Measurements from ENCODE around the gene ENDOU. TPM values are rescaled to one million over a fixed set of nuclear protein-coding genes. Genes with fewer than 3 reads are reported as not detected.
A peak's percentile ranks its signal among the peaks of the same experiment; 100 is the strongest.

ENDOU gene
- total RNA-seq, 1 experiment from 2014 or later: not detected

DNA sequence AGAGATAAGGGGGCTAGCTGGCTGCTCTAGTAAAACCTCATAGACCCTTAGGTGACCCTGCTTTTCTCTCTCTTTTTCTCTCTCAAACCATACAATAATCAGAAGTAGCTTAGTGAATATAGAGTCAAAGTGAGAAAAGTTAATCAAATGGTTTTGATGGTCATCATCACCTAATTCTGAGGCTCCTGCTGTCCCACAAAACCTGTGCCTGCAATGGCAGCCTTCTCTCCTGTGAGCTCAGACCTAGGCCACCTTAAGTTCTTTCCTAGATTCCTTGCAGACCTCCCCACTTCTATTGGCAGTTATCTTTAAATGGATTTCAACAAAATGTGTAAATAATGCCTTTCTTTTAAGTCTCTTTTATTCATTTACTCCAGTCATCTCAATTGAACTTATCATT is 17.9 kb downstream of the ENDOU start:
- BruUV-seq (replicated peaks): no TSS peak
- Histone ChIP-seq H3K27me3 (ENCODE audit: control insufficient read depth, insufficient read depth, low read length) (no peaks in the 10 kb centered on the region), H3K4me3 (ENCODE audit: low read depth in 2 of 2, low read length in 2 of 2) (no peak overlapping the region), H3K27ac (ENCODE audit: low read length) (no peak overlapping the region; the same call in 1 of the 2 replicates), H3K4me1 (ENCODE audit: control insufficient read depth, insufficient read depth, low read length) (peaks cover 16% of the 10 kb centered on the region), H3K36me3 (ENCODE audit: control insufficient read depth, insufficient read depth, low read length) (no peaks in the 10 kb centered on the region; the same call in 1 of the 2 replicates), H3K9me3 (ENCODE audit: control insufficient read depth, insufficient read depth, low read depth, low read length) (no peaks in the 10 kb centered on the region)
- CTCF ChIA-PET: interaction anchor here (0.8 kb wide), 1 partner anchor 73 kb away, joined by 4 read pairs; no protein-coding TSS in a partner anchor
- ATAC-seq: no peak
- in situ Hi-C loops (cut with HindIII; ENCODE audit: low pct_unique_long_range_greater_than_20kb, low sequenced_read_pairs): no loop called here
- POLR2A ChIA-PET: interaction anchor here (0.6 kb wide), 1 partner anchor 96 kb away, joined by 3 read pairs; no protein-coding TSS in a partner anchor
- intact Hi-C loops (cut with micrococcal nuclease; ENCODE audit: unreplicated experiment): no loop called here
- DNase-seq (ENCODE audit: low read depth, low spot score): no peak
- TF ChIP-seq, protein P1, sequence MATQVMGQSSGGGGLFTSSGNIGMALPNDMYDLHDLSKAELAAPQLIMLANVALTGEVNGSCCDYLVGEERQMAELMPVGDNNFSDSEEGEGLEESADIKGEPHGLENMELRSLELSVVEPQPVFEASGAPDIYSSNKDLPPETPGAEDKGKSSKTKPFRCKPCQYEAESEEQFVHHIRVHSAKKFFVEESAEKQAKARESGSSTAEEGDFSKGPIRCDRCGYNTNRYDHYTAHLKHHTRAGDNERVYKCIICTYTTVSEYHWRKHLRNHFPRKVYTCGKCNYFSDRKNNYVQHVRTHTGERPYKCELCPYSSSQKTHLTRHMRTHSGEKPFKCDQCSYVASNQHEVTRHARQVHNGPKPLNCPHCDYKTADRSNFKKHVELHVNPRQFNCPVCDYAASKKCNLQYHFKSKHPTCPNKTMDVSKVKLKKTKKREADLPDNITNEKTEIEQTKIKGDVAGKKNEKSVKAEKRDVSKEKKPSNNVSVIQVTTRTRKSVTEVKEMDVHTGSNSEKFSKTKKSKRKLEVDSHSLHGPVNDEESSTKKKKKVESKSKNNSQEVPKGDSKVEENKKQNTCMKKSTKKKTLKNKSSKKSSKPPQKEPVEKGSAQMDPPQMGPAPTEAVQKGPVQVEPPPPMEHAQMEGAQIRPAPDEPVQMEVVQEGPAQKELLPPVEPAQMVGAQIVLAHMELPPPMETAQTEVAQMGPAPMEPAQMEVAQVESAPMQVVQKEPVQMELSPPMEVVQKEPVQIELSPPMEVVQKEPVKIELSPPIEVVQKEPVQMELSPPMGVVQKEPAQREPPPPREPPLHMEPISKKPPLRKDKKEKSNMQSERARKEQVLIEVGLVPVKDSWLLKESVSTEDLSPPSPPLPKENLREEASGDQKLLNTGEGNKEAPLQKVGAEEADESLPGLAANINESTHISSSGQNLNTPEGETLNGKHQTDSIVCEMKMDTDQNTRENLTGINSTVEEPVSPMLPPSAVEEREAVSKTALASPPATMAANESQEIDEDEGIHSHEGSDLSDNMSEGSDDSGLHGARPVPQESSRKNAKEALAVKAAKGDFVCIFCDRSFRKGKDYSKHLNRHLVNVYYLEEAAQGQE (IDR thresholded peaks at IDR 0.05; ENCODE audit: insufficient read depth in 1 of 2, low read depth in 2 of 2, low read length in 1 of 2): no peak
- TF ChIP-seq, protein P2, sequence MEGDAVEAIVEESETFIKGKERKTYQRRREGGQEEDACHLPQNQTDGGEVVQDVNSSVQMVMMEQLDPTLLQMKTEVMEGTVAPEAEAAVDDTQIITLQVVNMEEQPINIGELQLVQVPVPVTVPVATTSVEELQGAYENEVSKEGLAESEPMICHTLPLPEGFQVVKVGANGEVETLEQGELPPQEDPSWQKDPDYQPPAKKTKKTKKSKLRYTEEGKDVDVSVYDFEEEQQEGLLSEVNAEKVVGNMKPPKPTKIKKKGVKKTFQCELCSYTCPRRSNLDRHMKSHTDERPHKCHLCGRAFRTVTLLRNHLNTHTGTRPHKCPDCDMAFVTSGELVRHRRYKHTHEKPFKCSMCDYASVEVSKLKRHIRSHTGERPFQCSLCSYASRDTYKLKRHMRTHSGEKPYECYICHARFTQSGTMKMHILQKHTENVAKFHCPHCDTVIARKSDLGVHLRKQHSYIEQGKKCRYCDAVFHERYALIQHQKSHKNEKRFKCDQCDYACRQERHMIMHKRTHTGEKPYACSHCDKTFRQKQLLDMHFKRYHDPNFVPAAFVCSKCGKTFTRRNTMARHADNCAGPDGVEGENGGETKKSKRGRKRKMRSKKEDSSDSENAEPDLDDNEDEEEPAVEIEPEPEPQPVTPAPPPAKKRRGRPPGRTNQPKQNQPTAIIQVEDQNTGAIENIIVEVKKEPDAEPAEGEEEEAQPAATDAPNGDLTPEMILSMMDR (IDR thresholded peaks at IDR 0.05): no peak
- TF ChIP-seq TCF7L2 (IDR thresholded peaks at IDR 0.05; ENCODE audit: low read depth, low read length) (no peak), SIN3A (IDR thresholded peaks at IDR 0.05; ENCODE audit: borderline replicate concordance, insufficient read depth, low read depth, low read length) (no peak), POLR2AphosphoS5 (IDR thresholded peaks at IDR 0.05; ENCODE audit: low read depth, low read length) (no peak)

DNA sequence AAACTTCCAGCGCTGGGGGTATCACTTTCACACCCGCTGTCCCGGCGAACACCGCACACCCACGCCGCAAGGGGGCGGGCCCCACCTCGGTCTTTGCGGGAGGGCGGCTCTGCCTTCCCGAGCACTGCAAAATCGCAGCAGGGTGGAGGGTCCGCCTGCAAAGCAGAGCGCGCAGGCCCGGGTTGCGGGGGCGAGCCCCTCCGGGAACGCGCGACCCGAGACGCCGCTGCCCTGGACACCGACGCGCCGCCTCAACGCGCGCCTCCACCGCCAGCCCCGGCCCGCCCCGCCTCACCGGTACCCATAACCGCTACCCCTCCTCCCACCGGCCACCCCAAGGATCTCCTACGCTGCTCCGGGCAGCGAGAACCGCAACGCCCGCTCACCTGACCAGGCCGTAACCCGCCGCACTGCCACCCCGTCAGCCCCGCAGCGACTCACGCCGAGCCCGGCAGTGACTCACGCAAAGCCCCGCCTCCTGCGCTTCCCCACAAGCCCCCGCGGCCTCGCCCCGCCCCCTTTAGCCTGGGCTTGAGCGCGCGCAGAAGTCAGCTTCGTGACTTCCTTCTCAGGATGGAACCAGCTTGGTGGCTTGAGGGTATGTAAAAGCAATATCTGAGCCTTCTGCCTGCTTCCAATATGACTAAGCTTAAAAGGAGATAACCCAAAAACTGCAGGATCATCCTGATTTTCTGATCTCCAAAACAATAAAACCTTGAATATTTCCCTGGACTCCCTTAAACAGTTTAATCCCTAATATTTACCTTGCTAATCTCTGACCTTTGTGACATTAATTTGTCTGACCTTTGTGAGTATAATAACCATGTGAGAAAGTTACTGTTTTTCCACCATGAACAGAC is 19.5 kb downstream of the ENDOU start, which contains the start of gene RPAP3:
TSS of gene RPAP3 (minus strand) at position 465 of the 860 bp plus-strand sequence. CDS start 3,190 bp downstream, outside the sequence.
- Histone ChIP-seq H3K27ac (ENCODE audit: low read length) (peak within 1 kb of the TSS; percentile 99), H3K9me3 (ENCODE audit: control insufficient read depth, insufficient read depth, low read depth, low read length) (no peaks in the 10 kb centered on the region), H3K27me3 (ENCODE audit: control insufficient read depth, insufficient read depth, low read length) (no peaks in the 10 kb centered on the region), H3K4me3 (ENCODE audit: low read depth in 2 of 2, low read length in 2 of 2) (peak within 1 kb of the TSS; percentile 57 to 87), H3K4me1 (ENCODE audit: control insufficient read depth, insufficient read depth, low read length) (peaks cover 16% of the 10 kb centered on the region), H3K36me3 (ENCODE audit: control insufficient read depth, insufficient read depth, low read length) (no peaks in the 10 kb centered on the region; the same call in none of the 2 replicates)
- ATAC-seq (peak; percentile 99), DNase-seq (ENCODE audit: low read depth, low spot score) (peak; percentile 59)
- ChIA-PET POLR2A (no interaction called here), CTCF (interaction anchor here (0.5 to 0.8 kb wide), 5 partner anchors 62 to 901 kb away, joined by 3 to 10 read pairs (median 3); no protein-coding TSS in a partner anchor)
- intact Hi-C loops (cut with micrococcal nuclease; ENCODE audit: unreplicated experiment) (no loop called here), in situ Hi-C loops (cut with HindIII; ENCODE audit: low pct_unique_long_range_greater_than_20kb, low sequenced_read_pairs) (no loop called here)
- BruUV-seq (replicated peaks): no TSS peak
- TF ChIP-seq TCF7L2 (IDR thresholded peaks at IDR 0.05; ENCODE audit: low read depth, low read length): no peak
- TF ChIP-seq, protein P1 (IDR thresholded peaks at IDR 0.05; ENCODE audit: insufficient read depth in 1 of 2, low read depth in 2 of 2, low read length in 1 of 2): no peak
- peak; percentile 87; the same call in 1 of the 2 replicates for TF ChIP-seq SIN3A (IDR thresholded peaks at IDR 0.05; ENCODE audit: borderline replicate concordance, insufficient read depth, low read depth, low read length)
- TF ChIP-seq, protein P2 (IDR thresholded peaks at IDR 0.05): peak; percentile 86
- TF ChIP-seq POLR2AphosphoS5 (IDR thresholded peaks at IDR 0.05; ENCODE audit: low read depth, low read length): peak; percentile 87
